IPS-20b (cell line): Measurements from ENCODE around the gene LARP1.
A peak's percentile ranks its signal among the peaks of the same experiment; 100 is the strongest.
"Not testable (repeated sequence)": the region's sequence is repeated elsewhere in the genome, so short reads cannot be mapped to it uniquely, and the experiment has no call there.

Experiments used
- H3K27ac ChIP-seq: one replicate; pipeline ENCODE4 v1.5.1; 2013; ENCODE audit warnings: low read length
- H3K27me3 ChIP-seq: 2 replicates; pipeline ENCODE4 v1.6.1; 2013; ENCODE audit warnings: mild to moderate bottlenecking, low read length, inconsistent platforms; ENCODE audit not compliant: insufficient read depth
- H3K36me3 ChIP-seq: 2 replicates; pipeline ENCODE4 v1.6.1; 2013; ENCODE audit warnings: low read depth, mild to moderate bottlenecking, inconsistent platforms, low read length, moderate library complexity; ENCODE audit not compliant: insufficient read depth
- H3K4me1 ChIP-seq: 2 replicates; pipeline ENCODE4 v1.6.1; 2013; ENCODE audit warnings: mild to moderate bottlenecking, control low read depth, inconsistent platforms, low read length, moderate library complexity; ENCODE audit not compliant: insufficient read depth
- H3K4me3 ChIP-seq: 2 replicates; pipeline ENCODE4 v1.5.1; 2013; ENCODE audit warnings: mild to moderate bottlenecking, low read length, inconsistent platforms
- H3K9ac ChIP-seq: 2 replicates; pipeline ENCODE4 v1.6.1; 2013; ENCODE audit warnings: low read depth, mild to moderate bottlenecking, inconsistent platforms, low read length, moderate library complexity
- H3K9me3 ChIP-seq: 2 replicates; pipeline ENCODE4 v1.6.1; 2013; ENCODE audit warnings: mild to moderate bottlenecking, low read depth, low read length, inconsistent platforms; ENCODE audit not compliant: insufficient read depth

LARP1 gene

DNA sequence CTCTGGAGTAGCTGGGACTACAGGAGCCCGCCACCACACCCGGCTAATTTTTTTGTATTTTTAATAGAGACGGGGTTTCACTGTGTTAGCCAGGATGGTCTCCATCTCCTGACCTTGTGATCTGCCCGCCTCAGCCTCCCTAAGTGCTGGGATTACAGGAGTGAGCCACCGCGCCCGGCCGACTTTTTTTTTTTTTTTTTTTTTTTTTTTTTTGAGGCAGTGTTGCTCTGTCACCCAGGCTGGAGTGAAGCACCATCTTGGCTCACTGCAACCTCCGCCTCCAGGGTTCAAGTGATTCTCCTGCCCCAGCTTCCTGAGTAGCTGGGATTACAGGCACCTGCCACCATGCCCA is 80.5 kb downstream of the LARP1 start:
- H3K27ac ChIP-seq, H3K36me3 ChIP-seq, H3K9me3 ChIP-seq, H3K27me3 ChIP-seq, H3K4me1 ChIP-seq, H3K9ac ChIP-seq, H3K4me3 ChIP-seq: not testable (repeated sequence)

DNA sequence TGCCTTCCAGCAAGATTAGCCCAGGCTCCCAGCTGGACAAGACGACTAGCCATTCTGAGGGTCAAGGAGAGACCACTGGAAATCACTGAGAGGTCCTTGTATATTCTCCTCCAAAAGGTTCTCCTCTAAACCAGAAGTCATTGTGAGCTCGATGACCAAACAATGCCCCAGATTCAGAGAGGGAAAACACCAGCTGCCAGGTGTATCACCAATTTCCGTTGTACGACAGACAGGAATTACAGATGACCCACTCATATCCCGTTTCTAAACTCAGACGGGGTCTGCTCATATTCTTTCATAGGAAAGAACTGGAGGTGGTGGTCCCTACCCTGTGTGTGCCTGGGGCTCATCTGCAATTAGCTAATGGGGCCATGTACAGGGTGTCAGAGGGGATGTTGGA is 81.0 kb downstream of the LARP1 start:
- Histone ChIP-seq H3K27me3 (no peaks in the 10 kb centered on the region), H3K4me1 (0 out of 2 replicates have a peak, but pooled peaks cover 3% of the 10 kb centered on the region), H3K9ac (no peak overlapping the region), H3K36me3 (no peaks in the 10 kb centered on the region; the same call in none of the 2 replicates), H3K4me3 (no peak overlapping the region), H3K9me3 (no peaks in the 10 kb centered on the region), H3K27ac (no peak overlapping the region)

GRCh38 chr5:154837009-154837901 is 82.1 kb downstream of the LARP1 start:
- no peak overlapping the region for H3K4me3 ChIP-seq
- no peak overlapping the region for H3K27ac ChIP-seq
- no peak overlapping the region for H3K9ac ChIP-seq
- 0 out of 2 replicates have a peak, but pooled peaks cover 3% of the 10 kb centered on the region for H3K4me1 ChIP-seq
- no peaks in the 10 kb centered on the region for H3K27me3 ChIP-seq
- no peaks in the 10 kb centered on the region; the same call in none of the 2 replicates for H3K36me3 ChIP-seq
- H3K9me3 ChIP-seq, result no peaks in the 10 kb centered on the region

GRCh38 chr5:154840435-154841272 is 85.5 kb downstream of the LARP1 start:
- no peaks in the 10 kb centered on the region; the same call in 1 of the 2 replicates for H3K4me1 ChIP-seq
- no peak overlapping the region for H3K9ac ChIP-seq
- no peaks in the 10 kb centered on the region for H3K9me3 ChIP-seq
- no peak overlapping the region for H3K4me3 ChIP-seq
- H3K27me3 ChIP-seq, result no peaks in the 10 kb centered on the region
- H3K27ac ChIP-seq, result no peak overlapping the region
- H3K36me3 ChIP-seq, result no peaks in the 10 kb centered on the region; the same call in none of the 2 replicates

DNA sequence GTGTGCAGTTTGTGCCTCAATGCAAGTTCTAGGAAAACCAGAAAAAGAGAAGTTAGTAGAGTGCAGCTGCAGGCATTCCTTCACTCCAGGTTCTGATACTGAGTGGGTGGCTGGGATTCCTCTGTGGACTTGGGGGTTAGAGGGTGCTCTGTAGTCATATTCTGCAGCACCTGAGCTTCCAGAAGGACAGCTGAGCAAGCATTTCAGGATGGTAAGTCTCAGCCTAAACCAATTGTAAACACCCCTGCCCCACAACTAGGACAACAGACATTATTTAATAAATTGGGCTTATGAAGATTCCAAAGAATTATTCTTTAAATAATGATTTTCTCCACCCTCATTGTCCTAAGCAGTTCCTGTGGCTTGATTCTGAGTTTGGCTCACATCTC is 86.1 kb downstream of the LARP1 start:
- Histone ChIP-seq H3K27ac (no peak overlapping the region), H3K9me3 (no peaks in the 10 kb centered on the region), H3K4me3 (no peak overlapping the region)

DNA sequence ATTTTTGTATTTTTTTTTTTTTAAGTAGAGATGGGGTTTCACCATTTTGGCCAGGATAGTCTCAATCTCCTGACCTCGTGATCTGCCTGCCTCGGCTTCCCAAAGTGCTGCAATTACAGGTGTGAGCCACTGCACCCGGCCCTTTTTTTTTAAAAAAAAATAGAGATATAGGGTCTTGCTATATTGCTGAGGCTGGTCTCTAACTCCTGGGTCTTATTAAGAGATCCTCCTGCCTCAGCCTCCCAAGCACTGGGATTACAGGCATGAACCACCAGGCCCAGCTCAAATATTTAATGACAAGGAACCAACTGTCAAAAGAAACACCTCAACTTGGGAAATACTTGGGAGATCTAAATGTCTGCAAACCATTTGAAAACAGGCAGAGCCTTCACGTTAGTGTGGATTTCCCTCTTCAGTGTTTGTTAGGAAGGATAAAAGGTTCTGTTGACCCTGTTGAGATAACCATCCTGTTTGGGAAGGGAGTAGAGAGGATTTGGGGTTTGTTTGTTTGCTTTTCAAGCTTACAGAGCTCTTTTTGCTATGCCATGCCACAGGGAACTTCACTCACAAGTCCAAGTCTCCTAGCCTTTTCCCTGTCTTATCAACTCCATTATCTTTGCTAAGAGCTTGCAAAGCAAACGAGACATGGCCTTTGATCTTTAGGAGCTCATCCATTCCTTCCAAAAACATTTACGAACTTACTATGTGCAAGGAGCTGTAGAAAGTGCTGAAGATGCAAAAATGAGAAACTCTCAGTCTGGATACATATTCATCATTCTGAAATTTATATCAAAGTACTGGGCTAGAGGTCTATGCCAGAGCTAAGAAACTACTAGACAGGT is 87.7 kb downstream of the LARP1 start:
- Histone ChIP-seq H3K27ac (no peak overlapping the region), H3K27me3 (no peaks in the 10 kb centered on the region), H3K9ac (no peak overlapping the region), H3K4me3 (no peak overlapping the region), H3K4me1 (no peaks in the 10 kb centered on the region; the same call in 1 of the 2 replicates), H3K36me3 (no peaks in the 10 kb centered on the region; the same call in 1 of the 2 replicates), H3K9me3 (no peaks in the 10 kb centered on the region)

More for the DNA sequence above, 86.1 kb downstream of the LARP1 start:
- no peak overlapping the region for H3K9ac ChIP-seq
- H3K4me1 ChIP-seq, result no peaks in the 10 kb centered on the region; the same call in 1 of the 2 replicates
- H3K27me3 ChIP-seq, result no peaks in the 10 kb centered on the region
- H3K36me3 ChIP-seq, result no peaks in the 10 kb centered on the region; the same call in none of the 2 replicates

DNA sequence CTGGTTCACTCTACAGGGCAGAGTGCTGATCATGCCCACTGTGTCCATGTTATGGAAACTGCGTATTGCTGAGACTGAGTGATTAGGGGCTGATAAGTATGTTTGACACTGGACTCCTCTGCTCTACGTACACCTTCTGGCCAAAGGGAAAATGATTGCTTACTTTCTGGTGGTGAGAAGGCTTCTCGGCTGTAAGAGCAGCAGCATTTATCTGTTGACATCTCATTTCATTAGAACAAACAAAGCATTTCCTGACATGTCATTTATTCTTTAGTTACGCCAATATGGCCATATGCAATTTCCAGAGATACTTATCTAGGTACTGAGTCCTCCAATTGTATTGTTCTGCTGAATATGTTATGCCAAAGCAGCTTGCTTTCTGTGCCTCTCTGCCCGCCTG is 89.6 kb downstream of the LARP1 start:
- Histone ChIP-seq H3K9ac (no peak overlapping the region), H3K27me3 (no peaks in the 10 kb centered on the region), H3K36me3 (no peaks in the 10 kb centered on the region), H3K9me3 (no peaks in the 10 kb centered on the region), H3K4me1 (peaks cover 4% of the 10 kb centered on the region), H3K4me3 (no peak overlapping the region), H3K27ac (no peak overlapping the region)

DNA sequence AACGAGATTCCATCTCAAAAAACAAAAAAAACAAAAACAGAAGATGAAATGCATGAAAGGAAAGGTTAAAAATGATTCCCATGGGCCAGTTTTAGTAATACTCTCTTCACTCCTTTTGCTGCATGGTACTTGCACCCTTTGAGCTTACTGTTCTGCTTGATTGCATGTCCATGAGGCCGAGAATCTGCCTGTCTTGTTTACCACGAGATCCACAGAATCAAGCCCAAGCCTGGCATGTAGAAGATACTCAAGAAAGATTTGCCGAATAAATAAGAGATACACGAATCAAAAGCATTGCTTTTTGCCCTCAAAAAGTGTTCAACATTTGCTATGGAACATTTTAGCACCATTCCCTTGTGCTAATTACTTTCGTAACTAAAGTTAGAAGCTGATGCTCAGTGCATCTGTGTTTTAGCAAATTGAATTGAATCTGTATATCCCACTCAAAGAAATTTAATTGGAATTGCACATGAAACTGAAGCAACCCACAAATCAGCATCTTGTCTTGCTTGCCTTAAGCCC is 94.1 kb downstream of the LARP1 start:
- Histone ChIP-seq H3K27me3 (no peaks in the 10 kb centered on the region), H3K4me3 (peak overlapping the region; percentile 79), H3K27ac (no peak overlapping the region), H3K9ac (peak overlapping the region; percentile 83; the same call in 1 of the 2 replicates), H3K36me3 (no peaks in the 10 kb centered on the region), H3K4me1 (peaks cover 16% of the 10 kb centered on the region), H3K9me3 (no peaks in the 10 kb centered on the region)

GRCh38 chr5:154849791-154850201 is 94.6 kb downstream of the LARP1 start:
- Histone ChIP-seq H3K4me1 (peaks cover 16% of the 10 kb centered on the region), H3K4me3 (peak overlapping the region; percentile 79), H3K27me3 (no peaks in the 10 kb centered on the region), H3K9ac (peak overlapping the region; percentile 83; the same call in 1 of the 2 replicates), H3K9me3 (no peaks in the 10 kb centered on the region), H3K36me3 (no peaks in the 10 kb centered on the region), H3K27ac (peak overlapping the region; percentile 68)

DNA sequence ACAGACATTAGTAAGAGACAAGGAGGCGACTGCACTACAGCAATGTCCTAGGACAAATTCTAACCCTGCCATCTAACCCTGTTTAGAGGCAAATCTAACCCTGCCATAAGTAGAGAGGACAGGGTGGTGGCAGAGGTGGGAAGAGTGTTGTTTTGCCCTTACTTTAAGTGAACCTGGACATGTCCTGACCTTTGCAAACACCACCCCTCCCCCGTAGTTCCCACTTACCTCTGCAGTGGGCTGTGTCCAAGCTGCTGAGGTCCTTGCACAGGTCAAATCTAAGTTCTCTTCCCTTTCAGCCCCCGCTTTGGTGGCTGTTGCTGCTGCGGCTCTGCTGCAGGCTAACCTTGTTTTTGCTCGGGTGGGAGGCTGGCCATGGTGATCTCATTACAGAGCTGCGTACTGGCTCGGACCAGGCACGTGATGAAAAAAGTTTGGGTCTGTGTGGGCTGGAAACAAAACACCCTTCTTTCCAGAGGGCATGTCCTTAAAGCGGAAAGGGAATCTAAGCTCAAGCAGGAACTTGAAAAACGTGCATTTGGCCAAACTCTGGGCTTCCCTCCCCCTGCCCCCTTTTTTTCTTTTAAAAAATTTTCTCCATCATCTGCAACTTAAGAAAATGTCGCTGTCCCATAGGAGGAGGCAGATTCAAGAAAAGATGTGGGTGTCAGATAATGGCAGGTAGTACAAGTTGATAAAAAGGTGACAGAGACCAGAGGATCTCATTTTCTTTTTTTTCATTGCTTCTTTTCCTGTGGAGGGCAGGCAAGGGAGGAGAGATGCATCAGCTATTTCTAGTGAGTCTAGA is 95.3 kb downstream of the LARP1 start, which contains the start of gene FAXDC2:
TSS of gene FAXDC2 (minus strand) at position 349 of the 808 bp plus-strand sequence. CDS start 12,425 bp downstream, outside the sequence.
- Histone ChIP-seq H3K27me3 (no peaks in the 10 kb centered on the region), H3K36me3 (no peaks in the 10 kb centered on the region), H3K27ac (peak within 1 kb of the TSS; percentile 68), H3K9ac (peak within 1 kb of the TSS; percentile 83), H3K4me3 (peak within 1 kb of the TSS; percentile 79), H3K9me3 (no peaks in the 10 kb centered on the region), H3K4me1 (peaks cover 16% of the 10 kb centered on the region; the same call in 1 of the 2 replicates)
